WERI-Rb-1 (cell line): ENCODE measurements around the gene BMPR1A.

Source experiments
- DNase-seq: peaks from one replicate; pipeline ENCODE4 v3.0.0-alpha.2; 2020
- H3K27ac ChIP-seq: fragments of 250-450 bp; sonication (Bioruptor Pico); 2 replicates; pipeline ENCODE4 v1.5.1; 2020; ENCODE audit warnings: mild to moderate bottlenecking, moderate library complexity
- H3K27me3 ChIP-seq: fragments of 250-450 bp; sonication (Bioruptor Pico); 2 replicates; pipeline ENCODE4 v1.5.1; 2021; ENCODE audit warnings: mild to moderate bottlenecking, low read depth, moderate library complexity; ENCODE audit not compliant: insufficient read depth, severe bottlenecking
- H3K36me3 ChIP-seq: fragments of 250-450 bp; sonication (Bioruptor Pico); 2 replicates; pipeline ENCODE4 v1.5.1; 2020; ENCODE audit warnings: mild to moderate bottlenecking, moderate library complexity
- H3K4me3 ChIP-seq: 2 replicates; pipeline ENCODE4 v1.5.1; 2011; ENCODE audit warnings: low read depth, mild to moderate bottlenecking, control low read depth, low read length
- H3K9me3 ChIP-seq: fragments of 250-450 bp; sonication (Bioruptor Pico); 2 replicates; pipeline ENCODE4 v1.5.1; 2021; ENCODE audit warnings: mild to moderate bottlenecking, moderate library complexity; ENCODE audit not compliant: severe bottlenecking
- TF ChIP-seq, protein P1 (sequence below): IDR thresholded peaks from 2 replicates; pipeline ENCODE4 v1.5.1; 2011; ENCODE audit warnings: low read depth, mild to moderate bottlenecking, control low read depth, inconsistent platforms, low read length

The BMPR1A gene

DNA sequence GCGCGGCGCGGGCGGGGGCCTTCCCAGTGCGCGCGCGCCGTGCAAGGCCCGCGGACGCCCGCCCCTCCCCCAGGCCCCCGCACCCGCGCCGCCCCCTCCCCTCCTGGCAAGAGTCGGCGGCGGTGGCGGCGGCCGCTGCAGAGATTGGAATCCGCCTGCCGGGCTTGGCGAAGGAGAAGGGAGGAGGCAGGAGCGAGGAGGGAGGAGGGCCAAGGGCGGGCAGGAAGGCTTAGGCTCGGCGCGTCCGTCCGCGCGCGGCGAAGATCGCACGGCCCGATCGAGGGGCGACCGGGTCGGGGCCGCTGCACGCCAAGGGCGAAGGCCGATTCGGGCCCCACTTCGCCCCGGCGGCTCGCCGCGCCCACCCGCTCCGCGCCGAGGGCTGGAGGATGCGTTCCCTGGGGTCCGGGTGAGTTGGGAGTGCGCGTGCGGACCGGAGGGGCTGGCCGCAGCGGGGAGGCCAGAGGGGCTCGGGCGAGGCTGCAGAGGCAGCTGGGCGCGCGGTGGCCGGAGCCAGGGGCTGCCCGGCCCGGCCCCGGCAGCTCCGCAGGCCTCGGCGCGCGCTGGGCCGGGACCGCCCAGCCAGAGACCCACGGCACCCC is at the start of gene BMPR1A:
TSS of gene BMPR1A (plus strand) at position 109 of the 602 bp plus-strand sequence. CDS start 119,400 bp downstream, outside the sequence.
- DNase-seq: peak; percentile 95
- peak within 1 kb of the TSS; percentile 99 for H3K27ac ChIP-seq
- no peaks in the 10 kb centered on the region for H3K27me3 ChIP-seq

DNA sequence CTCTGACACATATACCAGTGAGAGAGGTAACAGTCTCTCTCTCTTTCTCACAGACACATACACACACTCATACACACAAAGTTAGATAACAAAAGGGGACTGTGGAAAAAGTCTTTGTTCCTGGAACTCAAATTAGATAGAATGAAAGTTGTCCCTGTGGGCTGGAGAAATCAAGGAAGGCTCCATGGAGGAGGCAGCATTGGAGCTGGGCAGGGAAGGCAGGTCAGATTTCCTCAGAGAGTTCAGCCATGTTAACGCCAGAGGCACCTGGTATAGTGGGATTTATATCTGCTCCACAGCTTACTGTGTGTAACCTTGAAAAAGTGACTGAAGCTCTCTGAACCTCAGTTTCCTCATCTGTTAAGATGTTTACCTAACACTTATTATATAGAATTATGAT is 49.4 kb upstream of the BMPR1A start:
- Histone ChIP-seq H3K9me3 (no peaks in the 10 kb centered on the region), H3K4me3 (no peak overlapping the region), H3K27ac (no peak overlapping the region), H3K27me3 (no peaks in the 10 kb centered on the region), H3K36me3 (no peaks in the 10 kb centered on the region)
- DNase-seq: no peak
- TF ChIP-seq, protein P1, sequence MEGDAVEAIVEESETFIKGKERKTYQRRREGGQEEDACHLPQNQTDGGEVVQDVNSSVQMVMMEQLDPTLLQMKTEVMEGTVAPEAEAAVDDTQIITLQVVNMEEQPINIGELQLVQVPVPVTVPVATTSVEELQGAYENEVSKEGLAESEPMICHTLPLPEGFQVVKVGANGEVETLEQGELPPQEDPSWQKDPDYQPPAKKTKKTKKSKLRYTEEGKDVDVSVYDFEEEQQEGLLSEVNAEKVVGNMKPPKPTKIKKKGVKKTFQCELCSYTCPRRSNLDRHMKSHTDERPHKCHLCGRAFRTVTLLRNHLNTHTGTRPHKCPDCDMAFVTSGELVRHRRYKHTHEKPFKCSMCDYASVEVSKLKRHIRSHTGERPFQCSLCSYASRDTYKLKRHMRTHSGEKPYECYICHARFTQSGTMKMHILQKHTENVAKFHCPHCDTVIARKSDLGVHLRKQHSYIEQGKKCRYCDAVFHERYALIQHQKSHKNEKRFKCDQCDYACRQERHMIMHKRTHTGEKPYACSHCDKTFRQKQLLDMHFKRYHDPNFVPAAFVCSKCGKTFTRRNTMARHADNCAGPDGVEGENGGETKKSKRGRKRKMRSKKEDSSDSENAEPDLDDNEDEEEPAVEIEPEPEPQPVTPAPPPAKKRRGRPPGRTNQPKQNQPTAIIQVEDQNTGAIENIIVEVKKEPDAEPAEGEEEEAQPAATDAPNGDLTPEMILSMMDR: no peak

More for the DNA sequence above, at the start of gene BMPR1A:
- Histone ChIP-seq H3K9me3 (no peaks in the 10 kb centered on the region), H3K36me3 (peaks cover 3% of the 10 kb centered on the region), H3K4me3 (peak within 1 kb of the TSS; percentile 97)
- TF ChIP-seq, protein P1: no peak

DNA sequence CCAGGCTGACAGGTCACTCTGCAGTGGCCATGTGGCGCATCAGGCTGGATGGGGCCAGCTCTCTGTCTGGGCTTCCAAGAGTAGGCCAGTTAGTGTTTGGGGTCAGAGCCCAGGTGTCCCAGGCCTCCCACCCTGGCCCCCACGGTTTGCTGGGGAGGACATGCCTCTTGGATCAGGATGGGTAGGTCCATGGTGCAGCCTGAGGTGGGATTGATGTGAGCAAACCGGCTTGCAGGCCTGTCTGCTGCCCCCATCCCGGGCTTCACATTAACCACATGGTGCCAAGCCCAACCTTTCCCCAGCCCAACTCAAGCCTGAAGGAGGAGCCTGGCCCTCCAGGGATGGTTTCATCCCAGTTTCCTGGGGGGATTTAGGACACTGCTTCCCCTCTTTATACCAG is 48.9 kb upstream of the BMPR1A start:
- no peak overlapping the region for H3K27ac ChIP-seq
- H3K4me3 ChIP-seq: no peak overlapping the region
- DNase-seq: no peak
- TF ChIP-seq, protein P1: no peak
- H3K36me3 ChIP-seq: no peaks in the 10 kb centered on the region
- H3K27me3 ChIP-seq: no peaks in the 10 kb centered on the region
- H3K9me3 ChIP-seq: no peaks in the 10 kb centered on the region

DNA sequence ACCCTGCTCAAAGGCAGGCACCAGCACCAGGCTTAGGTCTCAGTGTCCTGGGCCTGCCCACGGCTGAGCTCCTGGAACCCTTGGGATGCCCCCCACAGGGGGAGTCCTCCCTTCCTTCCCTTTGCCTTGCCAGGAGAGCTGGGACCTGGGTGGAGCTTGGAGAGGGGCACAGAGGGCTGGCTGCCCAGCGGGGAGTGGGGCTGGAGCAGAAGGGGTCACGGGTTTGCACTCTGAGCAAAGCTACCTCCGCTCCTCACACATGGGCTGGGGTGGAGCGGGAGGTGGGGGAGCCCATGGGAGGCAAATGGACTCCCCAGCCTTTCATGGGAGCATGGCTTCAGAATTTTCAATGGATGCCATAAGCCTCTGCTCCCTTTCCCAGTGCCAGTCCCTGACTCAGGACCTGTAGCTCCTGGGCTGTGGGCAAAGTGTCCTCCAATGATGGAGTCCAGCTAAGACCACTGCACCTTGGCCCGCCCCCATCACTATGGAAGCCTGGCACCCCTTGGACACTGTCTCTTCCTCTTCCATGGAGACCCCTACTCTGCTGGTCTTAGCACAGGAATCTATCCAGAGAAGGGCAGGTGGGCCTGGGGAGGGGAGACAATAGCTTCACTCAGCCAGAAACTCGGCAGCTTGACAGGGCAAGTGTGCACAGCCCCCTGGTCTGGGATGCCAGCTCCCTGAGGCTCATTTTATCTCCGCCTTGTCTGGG is 48.2 kb upstream of the BMPR1A start:
- DNase-seq: no peak
- Histone ChIP-seq H3K36me3 (no peaks in the 10 kb centered on the region), H3K27ac (no peak overlapping the region), H3K27me3 (no peaks in the 10 kb centered on the region), H3K9me3 (no peaks in the 10 kb centered on the region), H3K4me3 (no peak overlapping the region)
- TF ChIP-seq, protein P1: no peak

DNA sequence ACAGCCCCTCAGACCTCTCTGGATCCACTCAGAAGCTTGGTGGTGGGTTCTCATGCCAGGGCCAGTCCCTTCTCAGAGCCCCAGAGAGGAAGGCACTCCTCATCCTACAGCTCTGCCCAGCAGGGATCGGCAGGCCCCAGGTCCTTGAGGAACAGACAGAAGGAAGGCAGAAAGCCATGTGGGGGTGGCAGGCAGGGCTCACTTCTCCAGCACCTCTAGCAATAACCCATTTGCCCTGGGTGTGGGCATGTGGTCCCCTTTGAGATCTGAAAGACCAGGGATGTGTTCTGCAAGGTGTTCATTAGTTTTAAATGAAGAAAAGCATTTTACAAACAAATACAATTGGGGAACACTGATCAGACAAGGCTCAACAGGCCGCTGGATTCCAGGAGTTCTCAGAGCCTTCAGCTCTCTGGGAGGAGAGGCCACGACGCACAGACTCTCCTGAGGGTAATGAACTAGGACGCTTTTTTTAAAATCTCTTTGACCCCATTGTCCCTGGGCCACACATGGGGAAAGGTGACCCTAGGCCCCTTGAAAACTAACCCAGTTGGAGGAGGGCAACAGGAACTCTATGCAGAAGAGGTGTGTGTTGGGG is 47.5 kb upstream of the BMPR1A start:
- no peak overlapping the region for H3K4me3 ChIP-seq
- H3K36me3 ChIP-seq: no peaks in the 10 kb centered on the region
- H3K9me3 ChIP-seq: no peaks in the 10 kb centered on the region
- no peak for DNase-seq
- no peaks in the 10 kb centered on the region for H3K27me3 ChIP-seq
- TF ChIP-seq, protein P1: no peak
- H3K27ac ChIP-seq: no peak overlapping the region
